Suprapubic skin (tissue), 4 donors: ENCODE results near the gene PIKFYVE. TPM values are rescaled to one million over a fixed set of nuclear protein-coding genes. Genes with fewer than 3 reads are reported as not detected.
"Not testable (repeated sequence)": the region's sequence is repeated elsewhere in the genome, so short reads cannot be mapped to it uniquely, and the experiment has no call there.

Experiments used
- DNase-seq, 2 donors: peaks; one replicate each; pipeline ENCODE4 v3.0.0-alpha.2; 2019; ENCODE audit warnings: low spot score in 2 of 2
- H3K27ac ChIP-seq: fragments of 200-600 bp; sonication (generic); one replicate; pipeline ENCODE4 v1.5.1; 2019
- H3K27me3 ChIP-seq: fragments of 200-600 bp; sonication (generic); one replicate; pipeline ENCODE4 v1.5.1; 2019
- H3K36me3 ChIP-seq: fragments of 200-600 bp; sonication (generic); one replicate; pipeline ENCODE4 v1.5.1; 2019
- H3K4me1 ChIP-seq: fragments of 200-600 bp; sonication (generic); one replicate; pipeline ENCODE4 v1.5.1; 2019
- H3K4me3 ChIP-seq: fragments of 200-600 bp; sonication (generic); one replicate; pipeline ENCODE4 v1.5.1; 2019; ENCODE audit warnings: mild to moderate bottlenecking
- H3K9me3 ChIP-seq: fragments of 200-600 bp; sonication (generic); one replicate; pipeline ENCODE4 v1.5.1; 2019
- EP300 ChIP-seq: sonication (generic); formaldehyde crosslinking; IDR thresholded peaks from one replicate; pipeline ENCODE4 v1.6.1; 2017; ENCODE audit warnings: antibody characterized with exemption
- POLR2A ChIP-seq, 2 donors: fragments of 450-650 bp; IDR thresholded peaks; one replicate each; pipeline ENCODE4 v1.6.1; 2017; ENCODE audit warnings: antibody characterized with exemption in 2 of 2, mild to moderate bottlenecking in 2 of 2, moderate library complexity in 2 of 2
- POLR2AphosphoS5 ChIP-seq, 3 donors: sonication (generic); formaldehyde crosslinking; IDR thresholded peaks; one replicate each; pipeline ENCODE4 v1.6.1; 2017; ENCODE audit warnings: antibody characterized with exemption in 3 of 3
- WGBS: methylation state at CpG from one replicate; pipeline ENCODE4 v1.1.5; 2018; 5-methylcytosine and 5-hydroxymethylcytosine counted together
- total RNA-seq, 4 donors: library from RNA; depleted of rRNA; stranded (reverse); fragments of >200 nt; gene quantifications; one replicate each; pipeline ENCODE4 v1.1.0, GENCODE V29; 2016
- TF ChIP-seq, protein P1 (sequence below), 2 donors: fragments of 200-600 bp in 1 of 2; fragments of 450-650 bp in 1 of 2; sonication (generic) in 1 of 2; IDR thresholded peaks; one replicate each; pipeline ENCODE4 v1.5.1; 2016 to 2019; ENCODE audit warnings: antibody characterized with exemption in 2 of 2, mild to moderate bottlenecking in 1 of 2, moderate library complexity in 1 of 2

Gene PIKFYVE
- total RNA-seq, 4 donors from 2014 or later, result 25.0 to 55.9 (median 26.7) TPM

- Histone ChIP-seq H3K4me1 (no peaks in the 10 kb centered on the region), H3K27me3 (no peaks in the 10 kb centered on the region), H3K36me3 (peaks cover 82% of the 10 kb centered on the region)
Observed at GRCh38 chr2:208329485-208329884, 63.4 kb downstream of the PIKFYVE start.

DNA sequence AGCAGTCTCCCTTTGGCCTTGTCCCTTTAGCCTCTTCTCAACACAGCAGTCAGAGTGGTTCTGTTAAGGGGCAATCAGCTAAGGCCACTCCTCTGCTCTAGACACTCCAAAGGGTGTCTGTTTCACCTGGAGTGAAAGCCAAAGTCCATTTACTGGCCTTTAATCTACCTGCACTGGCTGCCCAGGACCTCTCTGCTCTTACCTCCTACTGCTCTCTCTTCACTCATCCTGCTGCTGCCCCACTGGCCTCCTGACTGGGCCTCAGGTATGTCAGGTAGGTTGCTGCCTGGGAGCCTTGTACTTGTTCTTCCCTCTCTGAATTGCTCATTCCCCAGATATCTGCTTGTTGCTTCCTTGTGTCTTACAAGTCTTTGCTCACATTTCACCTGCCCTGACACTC is 68.2 kb downstream of the PIKFYVE start:
- H3K36me3 ChIP-seq, result peaks cover 88% of the 10 kb centered on the region

More at GRCh38 chr2:208329485-208329884, 63.4 kb downstream of the PIKFYVE start:
- Histone ChIP-seq H3K9me3 (no peaks in the 10 kb centered on the region), H3K27ac (no peak overlapping the region), H3K4me3 (no peak overlapping the region)
- no peak for TF ChIP-seq POLR2A (IDR thresholded peaks at IDR 0.05)
- TF ChIP-seq POLR2AphosphoS5 (IDR thresholded peaks at IDR 0.05), result no peak
- no peak for TF ChIP-seq EP300
- no peak for DNase-seq

GRCh38 chr2:208346756-208347155 is 80.7 kb downstream of the PIKFYVE start:
- H3K4me3 ChIP-seq, result no peak overlapping the region
- TF ChIP-seq EP300 (no peak), POLR2AphosphoS5 (IDR thresholded peaks at IDR 0.05) (no peak), POLR2A (IDR thresholded peaks at IDR 0.05) (no peak)
- TF ChIP-seq, protein P1, sequence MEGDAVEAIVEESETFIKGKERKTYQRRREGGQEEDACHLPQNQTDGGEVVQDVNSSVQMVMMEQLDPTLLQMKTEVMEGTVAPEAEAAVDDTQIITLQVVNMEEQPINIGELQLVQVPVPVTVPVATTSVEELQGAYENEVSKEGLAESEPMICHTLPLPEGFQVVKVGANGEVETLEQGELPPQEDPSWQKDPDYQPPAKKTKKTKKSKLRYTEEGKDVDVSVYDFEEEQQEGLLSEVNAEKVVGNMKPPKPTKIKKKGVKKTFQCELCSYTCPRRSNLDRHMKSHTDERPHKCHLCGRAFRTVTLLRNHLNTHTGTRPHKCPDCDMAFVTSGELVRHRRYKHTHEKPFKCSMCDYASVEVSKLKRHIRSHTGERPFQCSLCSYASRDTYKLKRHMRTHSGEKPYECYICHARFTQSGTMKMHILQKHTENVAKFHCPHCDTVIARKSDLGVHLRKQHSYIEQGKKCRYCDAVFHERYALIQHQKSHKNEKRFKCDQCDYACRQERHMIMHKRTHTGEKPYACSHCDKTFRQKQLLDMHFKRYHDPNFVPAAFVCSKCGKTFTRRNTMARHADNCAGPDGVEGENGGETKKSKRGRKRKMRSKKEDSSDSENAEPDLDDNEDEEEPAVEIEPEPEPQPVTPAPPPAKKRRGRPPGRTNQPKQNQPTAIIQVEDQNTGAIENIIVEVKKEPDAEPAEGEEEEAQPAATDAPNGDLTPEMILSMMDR (IDR thresholded peaks at IDR 0.05), result no peak
- WGBS, result 92% methylated on average over 4 of the region's 4 CpGs
- no peaks in the 10 kb centered on the region for H3K4me1 ChIP-seq
- no peaks in the 10 kb centered on the region for H3K9me3 ChIP-seq
- DNase-seq, result no peak
- no peak overlapping the region for H3K27ac ChIP-seq
- H3K36me3 ChIP-seq, result peaks cover 94% of the 10 kb centered on the region
- no peaks in the 10 kb centered on the region for H3K27me3 ChIP-seq

More for the DNA sequence above, 68.2 kb downstream of the PIKFYVE start:
- TF ChIP-seq, protein P1 (IDR thresholded peaks at IDR 0.05), result no peak
- TF ChIP-seq EP300 (no peak), POLR2A (IDR thresholded peaks at IDR 0.05) (no peak), POLR2AphosphoS5 (IDR thresholded peaks at IDR 0.05) (no peak)
- DNase-seq, result no peak
- Histone ChIP-seq H3K9me3 (no peaks in the 10 kb centered on the region), H3K27me3 (no peaks in the 10 kb centered on the region), H3K4me1 (no peaks in the 10 kb centered on the region), H3K27ac (no peak overlapping the region), H3K4me3 (no peak overlapping the region)

DNA sequence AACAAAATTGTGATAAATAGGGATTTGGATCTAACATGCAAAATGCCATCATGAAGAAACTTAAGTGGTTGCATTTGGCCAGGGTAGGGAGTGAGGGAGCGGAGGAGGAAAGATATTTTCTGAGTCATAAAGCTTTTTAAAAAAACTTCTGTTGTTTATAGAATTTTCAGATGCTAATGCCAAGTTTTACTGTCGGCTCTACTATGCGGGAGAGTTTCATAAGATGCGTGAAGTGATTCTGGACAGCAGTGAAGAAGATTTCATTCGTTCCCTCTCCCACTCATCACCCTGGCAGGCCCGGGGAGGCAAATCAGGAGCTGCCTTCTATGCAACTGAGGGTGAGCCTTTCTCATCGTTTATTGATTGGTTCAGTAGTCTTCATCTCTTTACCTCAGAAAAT is 84.6 kb downstream of the PIKFYVE start:
- Histone ChIP-seq H3K27ac (no peak overlapping the region), H3K4me3 (no peak overlapping the region), H3K27me3 (no peaks in the 10 kb centered on the region), H3K4me1 (no peaks in the 10 kb centered on the region), H3K9me3 (no peaks in the 10 kb centered on the region), H3K36me3 (peaks cover 95% of the 10 kb centered on the region)
- WGBS, result 86% methylated on average over 7 of the region's 7 CpGs
- TF ChIP-seq, protein P1 (IDR thresholded peaks at IDR 0.05), result no peak
- TF ChIP-seq EP300 (no peak), POLR2A (IDR thresholded peaks at IDR 0.05) (no peak), POLR2AphosphoS5 (IDR thresholded peaks at IDR 0.05) (no peak)
- DNase-seq, result no peak

GRCh38 chr2:208352644-208353567 is 86.9 kb downstream of the PIKFYVE start:
- Histone ChIP-seq H3K27ac (no peak overlapping the region), H3K36me3 (peaks cover 72% of the 10 kb centered on the region), H3K4me3 (no peak overlapping the region), H3K4me1 (no peaks in the 10 kb centered on the region), H3K27me3 (no peaks in the 10 kb centered on the region), H3K9me3 (no peaks in the 10 kb centered on the region)
- no peak for TF ChIP-seq POLR2AphosphoS5 (IDR thresholded peaks at IDR 0.05)
- WGBS, result 91% methylated on average over 5 of the region's 5 CpGs
- DNase-seq, result no peak

GRCh38 chr2:208354964-208355381 is 88.9 kb downstream of the PIKFYVE start:
- peaks cover 56% of the 10 kb centered on the region for H3K36me3 ChIP-seq
- H3K27me3 ChIP-seq, result no peaks in the 10 kb centered on the region
- WGBS, result 90% methylated on average over 3 of the region's 3 CpGs

DNA sequence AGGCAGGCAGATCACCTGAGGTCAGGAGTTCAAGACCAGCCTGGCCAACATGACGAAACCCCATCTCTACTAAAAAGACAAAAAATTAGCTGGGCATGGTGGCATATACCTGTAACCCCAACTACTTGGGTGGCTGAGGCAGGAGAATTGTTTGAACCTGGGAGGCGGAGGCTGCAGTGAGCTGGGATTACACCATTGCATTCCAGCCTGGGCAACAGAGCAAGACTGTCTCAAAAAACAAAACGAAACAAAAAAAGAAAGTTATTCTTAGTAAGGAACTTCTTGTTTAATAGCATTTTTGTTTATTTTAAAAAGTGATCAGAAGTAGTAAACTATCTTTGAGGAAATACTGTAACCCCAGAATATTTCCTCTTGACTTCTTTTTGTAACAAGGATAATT is 90.4 kb downstream of the PIKFYVE start:
- not testable (repeated sequence) for H3K27ac ChIP-seq, H3K4me1 ChIP-seq, H3K4me3 ChIP-seq, DNase-seq, H3K27me3 ChIP-seq, H3K9me3 ChIP-seq
- 58% methylated on average over 3 of the region's 3 CpGs for WGBS
- H3K36me3 ChIP-seq, result peaks cover 41% of the 10 kb centered on the region

More at GRCh38 chr2:208354964-208355381, 88.9 kb downstream of the PIKFYVE start:
- H3K9me3 ChIP-seq, result no peaks in the 10 kb centered on the region
- no peaks in the 10 kb centered on the region for H3K4me1 ChIP-seq
- no peak overlapping the region for H3K4me3 ChIP-seq
- DNase-seq, result no peak
- no peak overlapping the region for H3K27ac ChIP-seq
- TF ChIP-seq POLR2A (IDR thresholded peaks at IDR 0.05), result no peak
- TF ChIP-seq EP300, result no peak
- TF ChIP-seq POLR2AphosphoS5 (IDR thresholded peaks at IDR 0.05), result no peak
- TF ChIP-seq, protein P1 (IDR thresholded peaks at IDR 0.05), result no peak
